ENCODE results near the gene TCEAL9. TPM values are rescaled to one million over a fixed set of nuclear protein-coding genes. Genes with fewer than 3 reads are reported as not detected.

The TCEAL9 gene
- 15.7 and 53.5 TPM in 2 replicates for polyA plus RNA-seq (2011; rRNA removed)
- polyA minus RNA-seq (2011; rRNA and poly(A)+ RNA removed), result 4.2 and 6.6 TPM in 2 replicates

- no peaks in the 10 kb centered on the region for H3K27me3 ChIP-seq (ENCODE audit: control insufficient read depth, insufficient read depth, low read length)
- DNase-seq (ENCODE audit: low read depth), result no peak
- ChIA-PET CTCF (interaction anchor here (0.9 to 1.3 kb wide), 2 partner anchors 10 to 107 kb away, joined by 4 to 6 read pairs; no protein-coding TSS in a partner anchor), POLR2A (interaction anchor here (0.8 to 1.1 kb wide), 2 partner anchors 11 to 108 kb away, joined by 3 to 4 read pairs; no protein-coding TSS in a partner anchor)
- no peak for TF ChIP-seq CTCF (IDR thresholded peaks at IDR 0.05; ENCODE audit: insufficient read depth, low read depth, low read length)
- H3K36me3 ChIP-seq (ENCODE audit: control insufficient read depth, insufficient read depth, low read length), result no peaks in the 10 kb centered on the region
- peak within 1 kb of the TSS; percentile 85 for H3K4me3 ChIP-seq (ENCODE audit: low read depth, low read length)
These were observed at the start of gene TCEAL9 for GRCh38 chrX:103356130-103356798. Gene TCEAL9 (plus strand): TSS chrX:103356506. CDS start chrX:103357685, 1,179 bp downstream.

GRCh38 chrX:103309860-103310554 lies 46.3 kb upstream of the TCEAL9 start:
- no peak for DNase-seq (ENCODE audit: low read depth)
- Histone ChIP-seq H3K4me3 (ENCODE audit: low read depth, low read length) (no peak overlapping the region; the same call in 1 of the 2 replicates), H3K27me3 (ENCODE audit: control insufficient read depth, insufficient read depth, low read length) (peaks cover 4% of the 10 kb centered on the region; the same call in 1 of the 2 replicates), H3K36me3 (ENCODE audit: control insufficient read depth, insufficient read depth, low read length) (no peaks in the 10 kb centered on the region)
- no peak for TF ChIP-seq CTCF (IDR thresholded peaks at IDR 0.05; ENCODE audit: insufficient read depth, low read depth, low read length)
- POLR2A ChIA-PET, result no interaction called here
- CTCF ChIA-PET, result no interaction called here

- Histone ChIP-seq H3K4me3 (ENCODE audit: low read depth, low read length) (peak within 1 kb of the TSS; percentile 34), H3K36me3 (ENCODE audit: control insufficient read depth, insufficient read depth, low read length) (no peaks in the 10 kb centered on the region), H3K27me3 (ENCODE audit: control insufficient read depth, insufficient read depth, low read length) (peaks cover 4% of the 10 kb centered on the region; the same call in 1 of the 2 replicates)
- TF ChIP-seq CTCF (IDR thresholded peaks at IDR 0.05; ENCODE audit: insufficient read depth, low read depth, low read length), result no peak
- CTCF ChIA-PET, result no interaction called here
- POLR2A ChIA-PET, result no interaction called here
- DNase-seq (ENCODE audit: low read depth), result no peak
These were observed 45.5 kb upstream of the TCEAL9 start, which contains the start of gene BEX2 for GRCh38 chrX:103310555-103311398. Gene BEX2 (minus strand): TSS chrX:103310990. CDS start chrX:103309976, 1,014 bp downstream.

GRCh38 chrX:103311399-103311780 lies 44.9 kb upstream of the TCEAL9 start:
- H3K4me3 ChIP-seq (ENCODE audit: low read depth, low read length), result no peak overlapping the region
- POLR2A ChIA-PET, result no interaction called here
- CTCF ChIA-PET, result no interaction called here

More at GRCh38 chrX:103311399-103311780, 44.9 kb upstream of the TCEAL9 start:
- no peak for DNase-seq (ENCODE audit: low read depth)
- H3K27me3 ChIP-seq (ENCODE audit: control insufficient read depth, insufficient read depth, low read length), result peaks cover 4% of the 10 kb centered on the region; the same call in 1 of the 2 replicates
- H3K36me3 ChIP-seq (ENCODE audit: control insufficient read depth, insufficient read depth, low read length), result no peaks in the 10 kb centered on the region
- no peak for TF ChIP-seq CTCF (IDR thresholded peaks at IDR 0.05; ENCODE audit: insufficient read depth, low read depth, low read length)
